ENCODE results near the gene CD276. TPM values are rescaled to one million over a fixed set of nuclear protein-coding genes. Genes with fewer than 3 reads are reported as not detected.
"Not testable (repeated sequence)": the region's sequence is repeated elsewhere in the genome, so short reads cannot be mapped to it uniquely, and the experiment has no call there.

CD276 gene
- total and polyA plus RNA-seq, 8 donors: 13.9 to 56.0 (median 22.7) TPM

DNA sequence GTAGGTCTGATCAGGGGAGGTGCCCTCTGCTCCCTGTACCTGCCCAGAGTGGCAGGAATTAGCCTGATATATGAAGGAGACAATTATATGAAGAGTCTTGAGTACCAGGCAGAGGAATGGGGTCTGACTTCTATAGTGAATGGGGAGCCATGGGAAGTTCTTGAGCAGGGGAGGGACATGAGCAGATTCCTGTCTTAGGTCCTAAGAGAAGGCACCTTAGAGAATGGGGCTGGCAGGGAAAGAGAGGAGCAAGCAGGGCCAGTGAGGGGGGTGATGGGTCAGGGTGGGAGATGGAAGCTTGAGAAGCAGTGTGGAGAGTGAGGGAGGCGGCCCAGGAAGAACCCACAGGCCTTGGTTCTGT is 12.4 kb downstream of the CD276 start:
- Histone ChIP-seq H3K9me3 (no peaks in the 10 kb centered on the region), H3K4me3 (no peak overlapping the region), H3K36me3 (no peaks in the 10 kb centered on the region), H3K4me1 (no peaks in the 10 kb centered on the region), H3K27me3 (no peaks in the 10 kb centered on the region), H3K27ac (no peak overlapping the region)
- DNase-seq (no peak), FAIRE-seq (no peak), ATAC-seq (no peak)
- 78 to 84% methylated on average over 1 of the region's 1 CpG for WGBS, 2 donors
- TF ChIP-seq, protein P1, sequence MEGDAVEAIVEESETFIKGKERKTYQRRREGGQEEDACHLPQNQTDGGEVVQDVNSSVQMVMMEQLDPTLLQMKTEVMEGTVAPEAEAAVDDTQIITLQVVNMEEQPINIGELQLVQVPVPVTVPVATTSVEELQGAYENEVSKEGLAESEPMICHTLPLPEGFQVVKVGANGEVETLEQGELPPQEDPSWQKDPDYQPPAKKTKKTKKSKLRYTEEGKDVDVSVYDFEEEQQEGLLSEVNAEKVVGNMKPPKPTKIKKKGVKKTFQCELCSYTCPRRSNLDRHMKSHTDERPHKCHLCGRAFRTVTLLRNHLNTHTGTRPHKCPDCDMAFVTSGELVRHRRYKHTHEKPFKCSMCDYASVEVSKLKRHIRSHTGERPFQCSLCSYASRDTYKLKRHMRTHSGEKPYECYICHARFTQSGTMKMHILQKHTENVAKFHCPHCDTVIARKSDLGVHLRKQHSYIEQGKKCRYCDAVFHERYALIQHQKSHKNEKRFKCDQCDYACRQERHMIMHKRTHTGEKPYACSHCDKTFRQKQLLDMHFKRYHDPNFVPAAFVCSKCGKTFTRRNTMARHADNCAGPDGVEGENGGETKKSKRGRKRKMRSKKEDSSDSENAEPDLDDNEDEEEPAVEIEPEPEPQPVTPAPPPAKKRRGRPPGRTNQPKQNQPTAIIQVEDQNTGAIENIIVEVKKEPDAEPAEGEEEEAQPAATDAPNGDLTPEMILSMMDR (IDR thresholded peaks at IDR 0.05): no peak
- intact Hi-C loops (cut with DNase I): no loop called here

DNA sequence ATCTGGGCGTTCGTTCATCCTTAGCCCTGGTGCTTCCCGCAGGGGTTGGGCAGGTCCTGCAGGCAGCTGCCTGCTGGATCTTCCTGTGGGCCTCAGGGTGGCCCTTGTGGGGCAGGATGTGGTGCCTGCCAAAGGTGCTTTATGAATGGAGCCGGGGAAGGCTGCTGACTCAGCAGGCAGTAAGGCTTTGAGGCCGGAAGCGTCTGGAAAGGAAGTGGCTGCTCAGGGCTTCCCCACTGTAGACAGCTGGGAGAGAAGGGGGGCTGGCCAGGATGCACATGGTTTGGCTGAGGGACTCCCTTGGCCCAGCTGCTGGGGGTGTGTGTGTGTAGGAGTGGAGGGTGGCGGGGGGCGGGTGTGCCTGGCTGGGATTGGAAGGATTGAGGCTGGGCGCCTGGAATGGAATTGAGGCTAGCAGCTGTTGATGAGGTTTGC is 12.9 kb downstream of the CD276 start:
- Histone ChIP-seq H3K9me3 (no peaks in the 10 kb centered on the region), H3K27me3 (no peaks in the 10 kb centered on the region), H3K4me1 (no peaks in the 10 kb centered on the region), H3K36me3 (no peaks in the 10 kb centered on the region), H3K27ac (no peak overlapping the region), H3K4me3 (no peak overlapping the region)
- DNase-seq: peak in 5 of 6 donors; percentile 30 to 70 (median 62)
- ATAC-seq: peak; percentile 20 to 87 (median 81)
- WGBS, 2 donors: 59 to 61% methylated on average over 9 of the region's 9 CpGs
- no peak for FAIRE-seq
- intact Hi-C loops (cut with DNase I): no loop called here
- TF ChIP-seq, protein P1 (IDR thresholded peaks at IDR 0.05): no peak

DNA sequence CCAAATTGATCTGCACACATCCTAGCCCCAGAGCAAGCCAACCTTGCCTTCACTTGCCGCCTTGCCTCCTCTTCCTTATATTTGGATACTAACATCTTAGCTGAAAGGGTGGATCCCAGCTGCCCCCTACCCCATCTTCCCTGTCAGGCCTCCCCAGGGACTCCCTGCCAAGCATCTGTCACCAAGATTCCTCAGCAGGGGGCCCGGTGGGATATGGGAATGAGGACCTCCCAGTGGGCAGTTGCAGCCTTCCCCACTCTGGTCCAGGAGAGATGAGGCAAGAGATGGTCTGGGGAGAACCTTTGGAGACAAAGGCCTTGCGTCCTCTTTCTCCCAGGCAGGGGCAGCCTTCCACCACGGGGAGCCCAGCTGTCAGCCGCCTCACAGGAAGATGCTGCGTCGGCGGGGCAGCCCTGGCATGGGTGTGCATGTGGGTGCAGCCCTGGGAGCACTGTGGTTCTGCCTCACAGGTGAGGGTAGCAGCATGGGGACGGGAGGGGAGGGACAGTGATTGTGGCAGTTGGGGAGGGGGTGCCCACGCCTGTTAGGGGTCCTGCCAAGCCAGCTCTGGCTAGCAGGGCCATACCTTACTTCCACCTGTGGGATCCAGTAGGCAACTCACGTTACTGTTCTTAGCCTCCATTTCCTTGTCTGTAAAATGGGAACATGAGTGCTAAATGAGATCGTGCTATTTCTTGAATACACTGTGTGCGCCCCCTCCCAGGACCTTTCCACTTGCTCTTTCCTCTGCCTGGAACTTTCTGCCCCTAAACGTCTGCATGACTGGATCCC is 15.3 kb downstream of the CD276 start:
- FAIRE-seq: no peak

DNA sequence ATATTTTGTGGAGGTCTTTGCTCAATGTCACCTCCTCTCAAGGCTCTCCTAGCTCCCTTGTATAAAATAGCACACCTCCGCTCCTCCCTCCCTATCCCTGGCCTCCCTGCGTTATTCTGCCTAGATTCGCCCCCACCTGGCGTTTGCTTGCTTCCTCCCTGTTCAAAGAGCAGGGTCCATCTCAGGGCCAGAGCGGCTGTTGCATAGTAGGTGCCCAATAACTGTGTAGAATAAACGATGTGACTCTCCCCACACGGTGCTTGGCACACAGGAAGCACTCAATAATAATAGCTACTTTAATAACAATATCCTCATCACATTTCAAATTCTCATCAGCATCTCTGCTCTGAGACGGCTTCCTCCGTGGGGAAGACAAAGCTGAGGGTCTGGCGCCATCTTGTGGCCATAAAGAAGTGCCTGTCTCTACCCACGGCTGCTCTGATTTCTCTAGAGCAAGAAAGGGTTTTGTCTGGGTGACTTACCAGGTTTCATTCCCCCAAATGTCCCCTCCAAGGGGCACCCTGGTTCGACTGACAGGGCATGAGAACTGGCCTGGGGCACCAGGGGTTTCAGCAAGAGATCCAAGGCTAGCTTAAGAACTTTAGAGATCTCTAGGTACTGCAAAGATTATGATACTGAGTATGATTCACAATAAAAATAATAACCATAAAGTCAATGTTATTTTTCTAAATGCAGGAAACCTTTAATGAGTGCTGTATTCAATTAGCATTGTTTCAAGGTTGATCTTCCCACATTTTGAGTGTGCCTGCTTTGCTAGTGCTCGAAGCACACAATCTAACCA is 16.1 kb downstream of the CD276 start:
- Histone ChIP-seq H3K4me1 (no peaks in the 10 kb centered on the region), H3K9me3 (no peaks in the 10 kb centered on the region), H3K27ac (no peak overlapping the region), H3K4me3 (no peak overlapping the region), H3K27me3 (no peaks in the 10 kb centered on the region), H3K36me3 (no peaks in the 10 kb centered on the region)
- DNase-seq: peak in 5 of 6 donors; percentile 56 to 78 (median 70)
- 35 to 37% methylated on average over 13 of the region's 13 CpGs for WGBS, 2 donors
- FAIRE-seq: peak; percentile 54
- intact Hi-C loops (cut with DNase I): loop anchor here in 1 of 3 donors (10.0 kb wide), 1 partner anchor 135 kb away; no protein-coding TSS in a partner anchor
- TF ChIP-seq, protein P1 (IDR thresholded peaks at IDR 0.05): peak; percentile 92 to 95 (median 94)
- ATAC-seq: peak; percentile 76 to 84 (median 82)

More for the DNA sequence above, 15.3 kb downstream of the CD276 start:
- H3K36me3 ChIP-seq: no peaks in the 10 kb centered on the region
- no peak overlapping the region for H3K27ac ChIP-seq
- TF ChIP-seq, protein P1 (IDR thresholded peaks at IDR 0.05): no peak
- H3K4me1 ChIP-seq: no peaks in the 10 kb centered on the region
- WGBS, 2 donors: 78 to 80% methylated on average over 14 of the region's 14 CpGs
- DNase-seq (no peak), ATAC-seq (no peak)
- H3K9me3 ChIP-seq: no peaks in the 10 kb centered on the region
- no peak overlapping the region for H3K4me3 ChIP-seq
- no peaks in the 10 kb centered on the region for H3K27me3 ChIP-seq
- intact Hi-C loops (cut with DNase I): loop anchor here in 1 of 3 donors (10.0 kb wide), 1 partner anchor 135 kb away; no protein-coding TSS in a partner anchor

DNA sequence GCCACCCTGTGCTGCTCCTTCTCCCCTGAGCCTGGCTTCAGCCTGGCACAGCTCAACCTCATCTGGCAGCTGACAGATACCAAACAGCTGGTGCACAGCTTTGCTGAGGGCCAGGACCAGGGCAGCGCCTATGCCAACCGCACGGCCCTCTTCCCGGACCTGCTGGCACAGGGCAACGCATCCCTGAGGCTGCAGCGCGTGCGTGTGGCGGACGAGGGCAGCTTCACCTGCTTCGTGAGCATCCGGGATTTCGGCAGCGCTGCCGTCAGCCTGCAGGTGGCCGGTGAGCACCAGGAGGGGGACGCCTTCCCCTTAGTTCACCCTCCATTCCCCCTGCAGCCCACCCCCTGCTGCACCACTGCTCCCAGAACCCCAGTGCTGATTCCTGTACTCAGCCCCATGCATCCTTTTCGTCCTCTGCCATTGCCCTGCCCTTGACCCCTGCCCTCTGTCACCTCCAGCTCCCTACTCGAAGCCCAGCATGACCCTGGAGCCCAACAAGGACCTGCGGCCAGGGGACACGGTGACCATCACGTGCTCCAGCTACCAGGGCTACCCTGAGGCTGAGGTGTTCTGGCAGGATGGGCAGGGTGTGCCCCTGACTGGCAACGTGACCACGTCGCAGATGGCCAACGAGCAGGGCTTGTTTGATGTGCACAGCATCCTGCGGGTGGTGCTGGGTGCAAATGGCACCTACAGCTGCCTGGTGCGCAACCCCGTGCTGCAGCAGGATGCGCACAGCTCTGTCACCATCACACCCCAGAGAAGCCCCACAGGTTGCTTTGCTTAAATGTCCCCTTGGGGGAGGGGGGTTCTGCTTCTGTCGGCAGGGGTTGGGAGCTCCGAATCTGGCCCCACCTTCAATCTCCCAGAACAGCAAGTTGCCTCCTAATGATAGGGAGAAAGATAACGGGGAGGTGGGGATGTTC is 18.4 kb downstream of the CD276 start:
- not testable (repeated sequence) for H3K36me3 ChIP-seq
- intact Hi-C loops (cut with DNase I): loop anchor here in 1 of 3 donors (10.0 kb wide), 1 partner anchor 138 kb away; no protein-coding TSS in a partner anchor

DNA sequence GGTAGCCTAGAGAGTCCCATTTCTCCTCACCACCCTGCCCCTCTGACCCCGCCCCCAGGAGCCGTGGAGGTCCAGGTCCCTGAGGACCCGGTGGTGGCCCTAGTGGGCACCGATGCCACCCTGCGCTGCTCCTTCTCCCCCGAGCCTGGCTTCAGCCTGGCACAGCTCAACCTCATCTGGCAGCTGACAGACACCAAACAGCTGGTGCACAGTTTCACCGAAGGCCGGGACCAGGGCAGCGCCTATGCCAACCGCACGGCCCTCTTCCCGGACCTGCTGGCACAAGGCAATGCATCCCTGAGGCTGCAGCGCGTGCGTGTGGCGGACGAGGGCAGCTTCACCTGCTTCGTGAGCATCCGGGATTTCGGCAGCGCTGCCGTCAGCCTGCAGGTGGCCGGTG is 19.4 kb downstream of the CD276 start:
- not testable (repeated sequence) for H3K4me3 ChIP-seq
- WGBS, 2 donors: 90 to 94% methylated on average over 21 to 23 of the region's 23 CpGs

More for the DNA sequence above, 18.4 kb downstream of the CD276 start:
- DNase-seq, FAIRE-seq, H3K4me3 ChIP-seq, H3K9me3 ChIP-seq, H3K4me1 ChIP-seq, H3K27ac ChIP-seq, ATAC-seq, H3K27me3 ChIP-seq: not testable (repeated sequence)
- WGBS, 2 donors: 89 to 90% methylated on average over 24 to 33 of the region's 33 CpGs

More for the DNA sequence above, 19.4 kb downstream of the CD276 start:
- H3K36me3 ChIP-seq, H3K4me1 ChIP-seq, DNase-seq, ATAC-seq, H3K27me3 ChIP-seq, FAIRE-seq, H3K27ac ChIP-seq, H3K9me3 ChIP-seq: not testable (repeated sequence)
- intact Hi-C loops (cut with DNase I): loop anchor here in 1 of 3 donors (10.0 kb wide), 1 partner anchor 139 kb away; no protein-coding TSS in a partner anchor
